Mesenteric fat pad (tissue), 1 donor: ENCODE data around the gene ATP6V0A1. TPM values are rescaled to one million over a fixed set of nuclear protein-coding genes. Genes with fewer than 3 reads are reported as not detected.
"Not testable (repeated sequence)": the region's sequence is repeated elsewhere in the genome, so short reads cannot be mapped to it uniquely, and the experiment has no call there.

Experiments
- DNase-seq: peaks from one replicate; pipeline ENCODE4 v3.0.0-alpha.2; 2020; ENCODE audit warnings: low spot score
- total RNA-seq: library from RNA; stranded (reverse); fragmentation: NEBNext Ultra II Directional; extraction: Animal tissue kit (Norgen Biotek cat#: 25700); gene quantifications from one replicate; pipeline ENCODE4 v1.2.1, GENCODE V29; 2021
- donor health status: DM: yes; HTN: yes; CAD: no.

The ATP6V0A1 gene
- total RNA-seq, 1 donor from 2014 or later: 84.1 TPM

DNA sequence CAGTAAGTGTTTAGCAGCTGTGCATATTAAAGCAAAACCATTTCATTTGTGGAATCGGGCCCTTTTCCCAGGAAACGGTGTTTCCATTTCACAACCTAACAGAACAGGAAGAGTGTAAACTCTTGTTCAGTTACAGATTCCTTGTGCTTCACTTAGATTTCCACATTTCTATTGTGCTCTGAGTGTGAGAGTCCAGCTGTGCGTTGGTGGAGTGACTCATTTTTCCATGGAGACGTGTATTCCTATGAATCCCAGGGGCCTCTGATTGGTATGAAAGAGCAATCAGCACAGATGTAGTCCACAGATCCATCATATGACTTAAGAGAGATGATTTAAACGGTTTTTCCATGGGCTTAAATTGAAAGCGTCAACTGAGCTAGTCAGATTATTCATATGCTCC is 22.3 kb upstream of the ATP6V0A1 start:
- no peak for DNase-seq

DNA sequence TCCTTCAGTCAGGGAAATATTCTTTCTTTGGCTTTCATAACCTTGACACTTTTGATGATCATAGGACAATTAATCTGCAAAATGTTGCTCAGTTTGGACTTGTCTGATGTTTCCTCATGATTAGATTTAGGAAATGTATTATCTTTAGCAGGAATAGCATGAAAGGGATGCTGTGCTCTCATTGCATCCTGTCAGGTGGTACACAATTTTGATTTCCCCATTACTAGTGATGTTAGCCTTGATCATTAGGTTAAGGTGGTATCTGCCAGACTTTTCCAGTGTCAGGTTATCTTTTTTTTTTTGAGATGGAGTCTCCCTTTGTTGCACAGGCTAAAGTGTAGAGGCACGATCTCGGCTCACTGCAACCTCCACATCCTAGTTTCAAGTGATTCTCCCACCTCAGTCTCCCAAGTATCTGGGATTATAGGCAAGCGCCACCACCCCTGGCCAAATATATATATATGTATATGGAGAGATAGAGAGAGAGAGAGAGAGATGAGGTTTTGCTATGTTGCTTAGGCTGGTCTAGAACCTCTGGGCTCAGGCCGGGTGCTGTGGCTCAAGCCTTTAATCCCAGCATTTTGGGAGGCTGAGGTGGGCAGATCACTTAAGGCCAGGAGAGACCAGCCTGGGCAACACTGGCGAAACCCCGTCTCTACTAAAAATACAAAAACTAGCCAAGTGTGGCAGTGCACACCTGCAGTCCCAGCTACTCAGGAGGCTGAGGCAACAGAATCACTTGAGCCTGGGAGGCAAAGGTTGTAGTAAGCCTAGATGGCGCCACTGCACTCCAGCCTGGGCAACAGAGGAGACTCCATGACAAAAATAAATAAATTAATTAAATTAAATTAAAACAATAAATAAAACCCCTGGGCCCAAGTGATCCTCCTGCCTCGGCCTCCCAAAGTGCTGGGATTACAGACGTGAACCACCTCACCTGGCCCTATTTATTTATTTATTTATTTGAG is 19.8 kb upstream of the ATP6V0A1 start:
- DNase-seq: no peak

DNA sequence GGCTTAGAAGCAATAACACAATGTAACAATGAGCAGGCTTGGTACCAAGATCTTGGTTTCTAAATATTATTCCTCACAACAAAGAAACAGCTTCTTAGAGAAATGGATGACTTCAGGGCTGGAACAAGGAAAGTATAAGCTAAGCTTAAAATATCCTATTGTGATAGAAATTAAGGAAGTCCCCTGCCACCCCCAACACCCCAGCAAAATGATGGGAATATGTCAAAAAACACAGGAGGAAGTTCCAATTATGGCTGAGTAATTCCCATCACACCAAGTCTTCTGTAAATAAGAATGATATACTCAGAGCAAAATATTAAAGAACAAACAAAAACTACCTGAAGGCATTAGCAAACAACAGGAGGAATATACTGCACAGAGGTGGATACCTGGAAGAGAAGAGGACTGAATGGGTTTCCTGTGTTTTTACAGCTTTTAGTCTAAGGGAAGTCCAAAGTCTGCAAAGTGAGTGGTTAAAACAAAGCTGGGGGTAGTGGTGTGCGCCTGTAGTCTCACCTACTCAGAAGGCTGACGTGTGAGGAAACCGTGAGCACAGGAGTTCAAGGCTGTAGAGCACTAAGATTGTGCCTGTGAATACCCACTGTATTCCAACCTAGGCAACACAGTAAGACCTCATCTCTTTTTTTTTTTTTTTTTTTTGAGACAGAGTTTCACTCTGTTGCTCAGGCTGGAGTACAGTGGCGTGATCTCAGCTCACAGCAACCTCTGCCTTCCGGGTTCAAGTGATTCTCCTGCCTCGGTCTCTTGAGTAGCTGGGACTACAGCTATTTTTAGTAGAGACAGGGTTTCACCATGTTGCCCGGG is 17.1 kb upstream of the ATP6V0A1 start:
- no peak for DNase-seq

DNA sequence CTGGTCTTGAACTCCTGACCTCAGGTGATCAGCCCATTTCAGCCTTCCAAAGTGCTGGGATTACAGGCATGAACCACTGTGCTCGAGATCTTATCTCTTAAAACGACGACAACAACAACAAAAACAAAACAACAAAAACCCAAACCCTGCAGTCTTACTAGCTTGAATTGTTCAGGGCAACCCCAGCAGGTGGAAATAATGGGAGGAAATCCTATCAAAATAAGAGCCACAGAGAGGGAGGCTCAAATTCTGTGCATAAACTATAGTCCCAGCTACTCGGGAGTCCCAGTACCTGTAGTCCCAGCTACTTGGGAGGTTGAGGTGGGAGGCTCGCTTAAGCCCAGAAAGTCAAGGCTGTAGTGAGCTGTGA is 16.5 kb upstream of the ATP6V0A1 start:
- DNase-seq: no peak

DNA sequence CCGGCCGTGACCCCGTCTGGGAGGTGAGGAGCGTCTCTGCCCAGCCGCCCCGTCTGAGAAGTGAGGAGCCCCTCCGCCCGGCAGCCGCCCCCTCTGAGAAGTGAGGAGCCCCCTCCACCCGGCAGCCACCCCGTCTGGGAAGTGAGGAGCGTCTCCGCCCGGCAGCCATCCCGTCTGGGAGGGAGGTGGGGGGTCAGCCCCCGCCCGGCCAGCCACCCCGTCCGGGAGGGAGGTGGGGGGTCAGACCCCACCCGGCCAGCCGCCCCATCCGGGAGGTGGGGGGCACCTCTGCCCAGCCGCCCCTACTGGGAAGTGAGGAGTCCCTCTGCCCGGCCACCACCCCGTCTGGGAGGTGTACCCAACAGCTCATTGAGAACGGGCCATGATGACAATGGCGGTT is 9.5 kb upstream of the ATP6V0A1 start:
- DNase-seq: not testable (repeated sequence)

DNA sequence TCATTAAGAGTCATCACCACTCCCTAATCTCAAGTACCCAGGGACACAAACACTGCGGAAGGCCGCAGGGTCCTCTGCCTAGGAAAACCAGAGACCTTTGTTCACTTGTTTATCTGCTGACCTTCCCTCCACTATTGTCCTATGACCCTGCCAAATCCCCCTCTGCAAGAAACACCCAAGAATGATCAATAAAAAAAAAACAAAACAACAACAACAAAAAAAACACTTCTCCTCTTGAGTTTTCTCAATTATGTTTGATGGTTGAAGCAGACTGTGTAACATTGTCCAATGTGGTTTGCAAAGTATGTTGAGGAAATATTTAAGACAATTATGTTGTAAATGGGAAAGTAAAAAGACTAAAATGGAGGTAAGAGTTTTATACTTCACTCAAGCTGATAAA is 8.8 kb upstream of the ATP6V0A1 start:
- not testable (repeated sequence) for DNase-seq

DNA sequence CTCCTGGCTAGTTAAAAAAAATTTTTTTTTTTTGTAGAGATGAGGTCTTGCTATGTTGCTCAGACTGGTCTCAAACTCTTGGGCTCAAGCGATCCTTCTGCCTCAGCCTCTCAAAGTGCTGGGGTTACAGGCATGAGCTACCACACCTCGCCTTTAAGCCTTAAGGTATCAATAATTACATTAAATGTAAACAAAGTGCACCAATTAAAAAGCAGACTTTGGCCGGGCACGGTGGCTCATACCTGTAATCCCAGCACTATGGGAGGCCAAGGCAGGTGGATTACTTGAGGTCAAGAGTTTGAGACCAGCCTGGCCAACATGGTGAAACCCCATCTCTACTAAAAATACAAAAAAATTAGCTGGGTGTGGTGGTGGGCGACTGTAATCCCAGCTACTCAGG is 7.4 kb upstream of the ATP6V0A1 start:
- DNase-seq: not testable (repeated sequence)

DNA sequence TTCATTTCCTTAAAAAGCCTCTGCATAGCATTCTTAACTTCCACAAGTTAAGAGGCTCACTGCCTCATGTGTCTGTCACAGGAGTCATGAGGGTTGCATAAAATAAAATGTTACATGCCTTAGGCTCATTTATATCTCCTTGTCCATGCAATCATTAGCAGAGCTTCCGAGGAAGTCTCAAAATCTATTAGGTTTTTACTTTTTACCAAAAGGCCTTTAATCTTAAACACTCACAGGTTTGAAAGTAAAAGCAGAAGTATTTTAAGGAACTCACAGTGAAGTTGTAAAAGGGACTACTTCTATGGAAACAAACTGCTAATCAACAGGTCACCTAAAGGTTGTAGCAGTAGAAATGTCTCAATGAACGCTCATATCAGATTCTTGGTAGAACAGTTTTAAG is 5.2 kb upstream of the ATP6V0A1 start:
- DNase-seq: no peak

DNA sequence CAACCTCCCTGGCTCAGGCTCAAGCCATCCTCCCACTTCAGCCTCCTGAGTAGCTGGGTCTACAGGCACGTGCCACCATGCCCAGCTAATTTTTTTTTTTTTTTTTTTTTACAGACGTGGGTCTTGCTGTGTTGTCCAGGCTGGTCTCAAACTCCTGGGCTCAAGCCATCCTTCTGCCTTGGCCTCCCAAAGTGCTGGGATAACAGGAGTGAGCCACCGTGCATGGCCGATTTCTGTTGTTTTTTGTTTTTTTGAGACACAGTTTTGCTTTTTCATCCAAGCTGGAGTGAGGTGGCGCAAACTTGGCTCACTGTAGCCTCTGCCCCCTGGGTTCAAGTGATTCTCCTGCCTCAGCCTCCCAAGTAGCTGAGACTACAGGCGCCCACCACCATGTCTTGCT is 3.7 kb upstream of the ATP6V0A1 start:
- not testable (repeated sequence) for DNase-seq

DNA sequence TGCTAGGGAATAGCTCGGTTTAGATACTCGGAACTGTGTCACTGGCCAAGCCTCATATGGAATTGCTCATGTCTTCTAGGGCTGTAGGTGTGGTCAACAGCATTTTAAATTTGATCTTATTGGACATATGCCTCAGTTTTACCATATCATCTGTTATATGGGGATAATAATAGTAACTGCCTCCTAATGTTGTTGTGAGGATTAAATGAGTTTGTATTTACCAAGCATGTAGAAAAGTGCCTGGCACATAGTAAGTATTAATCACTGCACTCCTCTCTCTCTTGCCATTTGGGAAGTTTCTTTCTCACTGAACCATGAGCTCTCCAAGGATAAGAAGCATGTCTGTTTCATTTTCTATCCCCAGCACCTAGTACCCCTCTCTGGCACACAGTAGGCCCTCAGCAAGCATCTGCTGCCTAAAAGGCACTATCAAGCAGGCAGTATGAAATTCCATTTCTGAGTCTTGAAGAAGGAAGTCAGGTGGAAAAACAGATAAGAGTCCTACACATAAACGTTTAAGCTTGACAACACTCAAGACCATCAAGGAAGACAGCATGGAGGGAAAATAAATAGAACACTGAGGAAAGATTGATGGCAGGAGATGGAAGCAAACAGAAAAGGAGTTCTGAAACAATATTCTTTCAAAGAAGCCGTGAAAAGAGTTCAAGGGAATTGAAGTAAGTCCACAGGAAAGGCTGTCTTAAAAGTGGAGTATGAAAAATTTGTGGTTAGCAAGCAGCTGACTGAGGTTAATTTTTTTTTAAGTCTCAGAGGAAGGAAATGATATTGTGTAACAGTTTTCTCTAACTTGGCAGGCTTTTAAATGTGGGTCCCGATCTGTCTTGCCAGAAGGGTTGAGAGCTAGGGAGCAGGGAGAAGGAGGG is 2.2 kb upstream of the ATP6V0A1 start:
- DNase-seq: no peak

DNA sequence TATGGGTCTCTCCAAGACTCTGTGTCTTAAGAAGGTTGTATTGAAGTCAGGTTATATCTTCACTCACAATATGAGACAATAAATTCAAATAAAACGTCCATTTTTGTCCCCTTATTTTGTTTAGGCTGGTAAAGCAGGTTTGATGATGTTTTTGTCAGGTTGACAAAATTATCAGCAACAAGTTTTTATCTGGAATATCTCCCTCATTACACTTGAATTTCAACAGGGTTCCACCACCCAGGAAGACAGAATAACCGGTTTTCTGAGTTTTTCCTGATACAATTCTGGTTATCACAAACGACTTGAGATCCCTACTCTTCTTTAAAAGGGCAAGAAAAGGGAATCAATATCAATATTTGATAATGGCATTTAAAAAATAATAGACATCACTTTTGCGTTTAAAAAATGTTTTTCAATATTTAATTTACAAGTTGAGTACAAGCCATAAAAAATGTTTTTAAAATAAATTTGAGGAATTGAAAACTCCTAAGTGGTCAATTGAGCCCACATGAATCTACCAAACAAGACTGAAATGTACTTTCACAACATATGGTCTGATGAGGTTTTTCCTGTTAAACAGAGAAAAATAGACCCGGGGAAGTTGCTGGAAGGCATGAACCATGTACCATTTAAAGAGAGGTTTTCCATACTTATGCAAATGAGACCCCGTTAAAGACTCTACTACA is 1.4 kb upstream of the ATP6V0A1 start:
- DNase-seq: no peak

DNA sequence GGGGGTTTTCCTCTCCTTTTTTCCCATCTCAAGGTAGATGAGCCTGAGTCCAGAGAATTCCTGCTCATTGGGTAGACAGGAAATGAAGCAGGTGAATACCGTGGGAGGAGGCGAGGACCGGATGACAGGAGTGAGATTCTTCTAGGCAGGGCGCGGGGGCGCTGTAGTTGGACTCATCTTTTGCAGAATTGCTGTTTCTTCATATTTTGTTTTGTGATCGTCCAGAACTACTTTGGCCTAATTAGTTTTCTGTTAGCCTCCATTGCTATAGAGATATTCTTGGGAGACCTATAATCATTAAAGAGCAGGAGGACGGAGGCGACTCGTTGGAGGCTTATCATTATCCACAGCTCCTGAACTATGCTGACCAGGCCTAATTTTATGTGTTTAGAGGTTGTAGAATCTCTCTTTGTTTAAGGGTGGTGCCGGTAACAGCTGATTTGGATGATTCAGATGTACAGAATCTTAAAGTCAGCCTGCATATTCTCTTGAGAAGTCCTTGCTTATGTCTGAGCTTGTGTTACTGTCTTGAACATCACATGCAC is 650 bp downstream of the ATP6V0A1 start:
- DNase-seq: no peak

DNA sequence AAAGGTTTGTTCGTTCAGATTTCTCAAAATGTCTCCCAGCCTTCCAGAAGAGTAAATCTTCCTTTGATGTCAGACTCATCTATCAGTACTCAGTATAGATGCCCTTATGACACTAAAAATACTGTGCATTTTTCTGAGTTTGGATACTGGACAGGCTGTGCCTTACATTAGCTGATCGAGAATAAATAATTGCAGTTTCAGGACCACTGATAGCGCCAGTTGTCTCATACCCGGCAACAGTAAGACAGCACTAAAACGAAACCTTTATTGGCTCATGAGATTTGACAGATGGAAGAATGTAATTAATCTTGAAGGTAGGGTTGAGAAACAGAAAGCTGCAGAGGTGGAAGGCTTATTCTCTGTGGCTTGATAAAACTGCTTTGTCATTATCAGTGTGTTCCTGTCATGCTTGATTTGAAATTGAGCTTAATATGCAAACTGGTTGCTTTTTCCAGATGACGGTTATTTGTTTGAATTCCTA is 1.2 kb downstream of the ATP6V0A1 start:
- no peak for DNase-seq

DNA sequence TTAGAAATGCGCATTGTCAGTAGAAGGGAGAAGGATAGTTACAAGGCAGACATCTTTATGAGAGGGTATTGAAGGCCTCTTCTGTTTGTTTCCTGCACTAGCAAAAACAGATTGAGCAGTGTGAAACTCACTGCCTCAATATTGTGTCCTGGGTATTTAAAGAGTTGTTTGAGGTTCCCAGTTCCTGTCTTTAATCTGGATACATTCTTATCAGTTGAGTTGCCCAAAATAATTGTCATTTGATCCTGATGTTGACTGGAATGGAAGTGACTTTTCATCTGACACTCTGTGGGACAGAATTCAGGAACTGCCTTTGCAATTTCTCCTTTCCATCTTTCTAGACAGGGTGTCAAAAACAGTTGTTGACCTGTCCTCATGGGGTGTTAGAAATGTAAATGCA is 1.7 kb downstream of the ATP6V0A1 start:
- no peak for DNase-seq

DNA sequence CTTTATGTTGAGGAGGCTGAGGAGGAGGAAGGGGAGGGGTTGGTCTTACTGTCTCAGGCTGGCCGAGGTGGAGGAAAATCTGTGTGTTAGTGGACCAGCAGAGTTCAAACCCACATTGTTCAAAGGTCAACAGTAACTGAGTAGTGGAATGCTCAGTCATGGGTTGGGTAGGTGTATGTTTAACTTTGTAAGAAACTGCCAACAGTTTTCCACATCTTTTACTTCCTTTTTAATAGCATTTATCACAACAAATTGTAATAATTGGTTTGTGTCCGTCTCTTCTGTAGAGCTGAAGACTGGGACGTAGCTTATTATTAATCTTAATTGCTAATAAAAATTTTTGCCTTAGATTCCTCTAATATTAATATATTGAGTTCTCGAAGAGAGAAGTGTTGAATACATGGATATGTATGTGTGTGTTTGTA is 5.3 kb downstream of the ATP6V0A1 start:
- DNase-seq: no peak

DNA sequence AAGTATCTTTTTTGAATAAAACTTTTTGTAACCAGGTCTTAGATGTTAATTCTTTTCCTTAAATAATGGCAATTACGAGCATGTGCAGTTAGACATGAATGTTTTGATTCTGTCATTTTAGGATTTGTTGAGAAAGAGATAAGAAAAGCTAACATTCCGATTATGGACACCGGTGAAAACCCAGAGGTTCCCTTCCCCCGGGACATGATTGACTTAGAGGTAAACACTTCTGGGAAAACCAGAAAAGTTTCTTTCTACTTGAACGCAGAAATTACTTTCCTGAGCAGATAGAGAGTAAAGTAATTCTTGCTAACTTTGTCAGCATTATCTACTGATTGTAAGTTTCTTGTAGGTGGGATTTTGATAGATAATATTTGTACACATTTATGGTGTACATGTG is 9.2 kb downstream of the ATP6V0A1 start:
- DNase-seq: no peak

DNA sequence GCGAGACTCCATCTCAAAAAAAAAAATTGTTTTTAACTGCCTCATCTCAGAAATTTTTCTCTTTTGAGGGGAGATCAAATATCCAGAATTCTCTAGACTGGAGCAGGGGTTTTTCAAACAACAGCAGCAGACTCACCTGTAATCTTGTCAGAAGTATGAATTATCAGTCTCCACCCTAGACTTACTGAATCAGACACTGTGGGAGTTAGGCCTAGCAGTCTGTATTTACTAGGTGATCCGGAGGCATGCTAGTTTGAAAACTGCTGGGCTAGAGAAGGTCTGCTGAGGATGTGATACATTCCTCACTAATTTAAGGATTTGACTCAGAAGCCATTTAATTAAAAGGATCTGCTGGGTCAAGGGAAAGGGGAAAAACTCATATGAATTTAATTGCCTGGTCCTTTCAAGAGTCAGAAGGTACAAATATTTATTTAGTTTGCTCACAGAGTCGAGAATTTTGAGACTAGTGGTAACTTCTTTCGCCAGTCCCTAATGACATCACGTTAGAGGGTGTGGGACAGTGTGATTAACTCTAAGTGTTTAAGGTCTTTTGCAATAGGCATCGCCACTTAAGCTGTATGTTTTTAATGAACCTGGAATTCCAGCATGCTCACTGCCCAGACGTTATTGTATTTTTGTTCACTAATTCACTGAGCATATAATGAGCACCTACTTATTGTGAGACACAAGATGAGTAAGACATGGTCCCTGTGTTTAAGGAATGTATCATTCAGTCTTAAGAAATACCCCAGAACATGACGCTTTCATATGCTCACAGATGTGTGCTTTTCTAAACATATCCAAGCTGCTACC is 14.2 kb downstream of the ATP6V0A1 start:
- DNase-seq: no peak

DNA sequence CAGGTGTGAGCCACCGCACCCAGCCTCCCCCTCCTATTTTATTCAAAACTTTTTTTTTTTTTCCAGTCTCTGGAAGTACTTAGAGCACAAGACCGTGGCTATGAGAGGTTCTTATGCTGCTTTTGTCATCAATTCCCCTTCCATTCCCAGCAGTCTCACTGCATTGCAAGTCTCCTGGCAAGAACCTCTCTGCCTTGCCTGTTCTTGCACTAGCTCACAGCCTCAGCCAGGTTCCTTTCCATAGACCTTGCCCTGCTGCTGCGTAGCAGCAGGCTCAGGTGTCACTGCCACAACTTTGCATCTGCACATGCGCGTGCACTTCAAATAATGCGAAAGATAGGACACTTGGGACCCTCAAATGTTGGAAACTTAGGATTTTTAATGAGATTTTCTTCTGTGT is 15.6 kb downstream of the ATP6V0A1 start:
- no peak for DNase-seq

DNA sequence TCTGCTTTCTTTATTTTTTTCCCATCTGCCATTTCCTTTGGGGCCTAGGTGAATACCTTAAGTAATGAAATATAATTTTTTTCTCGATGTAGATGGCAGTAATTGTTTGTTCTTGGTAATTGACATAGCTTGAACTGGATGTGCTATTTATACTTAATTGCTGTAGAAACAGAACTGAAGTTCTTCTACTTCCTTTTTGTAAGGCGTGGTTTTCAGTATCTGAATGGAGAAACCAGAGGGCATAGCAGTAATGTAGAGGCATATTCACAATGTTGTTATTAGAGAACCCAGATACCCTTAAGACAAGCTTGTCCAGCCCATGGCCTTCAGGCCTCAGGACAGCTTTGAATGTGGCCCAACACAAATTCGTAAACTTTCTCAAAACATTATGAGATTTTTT is 16.4 kb downstream of the ATP6V0A1 start:
- DNase-seq: no peak
